B cell (primary cell): ENCODE measurements around the gene NIPA2. TPM values are rescaled to one million over a fixed set of nuclear protein-coding genes. Genes with fewer than 3 reads are reported as not detected.
A peak's percentile ranks its signal among the peaks of the same experiment; 100 is the strongest.

Source experiments
- ATAC-seq: fragments of 200-7000 bp; cut with Tn5 transposase; one replicate; pipeline ENCODE4 v1.10.0; 2021; ENCODE audit warnings: low read depth, mild to moderate bottlenecking, moderate number of reproducible peaks, moderate library complexity
- CTCF ChIA-PET: fragments of 350-600 bp; sonication (Branson Sonifier 250); formaldehyde crosslinking; loops from one replicate; lab custom pipeline; 2021; ENCODE audit warnings: antibody characterized with exemption, inconsistent platforms; lab: Charles Lee
- POLR2A ChIA-PET: fragments of 350-600 bp; sonication (Branson Sonifier 250); formaldehyde crosslinking; loops from one replicate; lab custom pipeline; 2021; ENCODE audit warnings: antibody characterized with exemption; lab: Charles Lee
- DNase-seq: peaks from one replicate; pipeline ENCODE4 v3.0.0; 2013
- H2AFZ ChIP-seq: 2 replicates; pipeline ENCODE4 v1.6.1; 2012; ENCODE audit warnings: mild to moderate bottlenecking, low read depth, low read length; ENCODE audit not compliant: insufficient read depth, poor library complexity, severe bottlenecking
- H3K27ac ChIP-seq, 2 donors: 1 replicate in 1 of 2; 2 replicates in 1 of 2; pipeline ENCODE4 v1.5.1; 2012 to 2013; ENCODE audit warnings: low read length in 2 of 2, mild to moderate bottlenecking in 2 of 2, moderate library complexity in 1 of 2
- H3K27me3 ChIP-seq, 4 experiments: fragments of 200-600 bp in 1 of 4; sonication (generic) in 1 of 4; replicated peaks in 1 of 4; 1 replicate in 2 of 4; 2 replicates in 2 of 4; pipeline versions ENCODE4 v1.6.1 to v1.7.0; 2013 to 2016; ENCODE audit warnings: low read length in 3 of 4, mild to moderate bottlenecking in 2 of 4, mixed read lengths in 1 of 4, moderate library complexity in 1 of 4; ENCODE audit not compliant: insufficient read depth in 4 of 4, control insufficient read depth in 3 of 4; ENCODE audit errors: control extremely low read depth in 1 of 4
- H3K36me3 ChIP-seq, 2 experiments: replicated peaks in 1 of 2; 1 replicate in 1 of 2; 2 replicates in 1 of 2; pipeline versions ENCODE4 v1.6.1 to v1.7.1; 2013; ENCODE audit warnings: low read length in 1 of 2; ENCODE audit not compliant: insufficient read depth in 2 of 2, control insufficient read depth in 1 of 2; ENCODE audit errors: control extremely low read depth in 1 of 2, extremely low read depth in 1 of 2
- H3K4me1 ChIP-seq, 2 donors: fragments of 200-600 bp in 1 of 2; sonication (generic) in 1 of 2; 1 replicate in 1 of 2; 2 replicates in 1 of 2; pipeline versions ENCODE4 v1.5.1 to v1.6.1; 2013 to 2017; ENCODE audit warnings: low read length in 2 of 2; ENCODE audit not compliant: control insufficient read depth in 2 of 2, insufficient read depth in 2 of 2
- H3K4me2 ChIP-seq: replicated peaks from 2 replicates; pipeline ENCODE3; 2012; ENCODE audit warnings: mild to moderate bottlenecking, low read depth, low read length; ENCODE audit not compliant: poor library complexity, severe bottlenecking
- H3K4me3 ChIP-seq, 5 experiments: fragments of 200-600 bp in 1 of 5; sonication (generic) in 1 of 5; 1 replicate in 3 of 5; 2 replicates in 2 of 5; pipeline versions ENCODE4 v1.5.1 to v1.7.0; 2011 to 2016; ENCODE audit warnings: low read length in 4 of 5, mild to moderate bottlenecking in 4 of 5, low read depth in 2 of 5, control low read depth in 1 of 5, moderate library complexity in 1 of 5; ENCODE audit not compliant: insufficient read depth in 1 of 5; ENCODE audit errors: control extremely low read depth in 1 of 5, extremely low read depth in 1 of 5
- H3K79me2 ChIP-seq: fragments of 200-600 bp; sonication (generic); one replicate; pipeline ENCODE4 v1.6.0; 2016; ENCODE audit warnings: low read length; ENCODE audit not compliant: control insufficient read depth, insufficient read depth
- H3K9ac ChIP-seq: fragments of 200-600 bp; sonication (generic); 2 replicates; pipeline ENCODE4 v1.6.1; 2017; ENCODE audit warnings: mild to moderate bottlenecking, low read length, moderate library complexity
- H3K9me3 ChIP-seq, 3 donors: one replicate each; pipeline versions ENCODE4 v1.6.1 to v1.7.1; 2013; ENCODE audit warnings: low read length in 2 of 3; ENCODE audit not compliant: control insufficient read depth in 2 of 3, insufficient read depth in 1 of 3; ENCODE audit errors: control extremely low read depth in 1 of 3
- H4K20me1 ChIP-seq: 2 replicates; pipeline ENCODE4 v1.6.0; 2012; ENCODE audit warnings: mild to moderate bottlenecking, low read length; ENCODE audit not compliant: insufficient read depth, control insufficient read depth, poor library complexity, severe bottlenecking
- H3K27ac Mint-ChIP-seq: one replicate; pipeline ENCODE4 v1.8.0; 2021; ENCODE audit warnings: mixed read lengths
- H3K27me3 Mint-ChIP-seq: one replicate; pipeline ENCODE4 v1.8.0; 2021; ENCODE audit warnings: mixed read lengths
- H3K4me1 Mint-ChIP-seq: one replicate; pipeline ENCODE4 v1.8.0; 2021; ENCODE audit warnings: mixed read lengths
- H3K4me3 Mint-ChIP-seq: one replicate; pipeline ENCODE4 v1.8.0; 2021; ENCODE audit warnings: mixed read lengths
- H3K9me3 Mint-ChIP-seq: one replicate; pipeline ENCODE4 v1.8.0; 2022; ENCODE audit warnings: mixed read lengths; ENCODE audit not compliant: insufficient read depth
- CTCF ChIP-seq: fragments of 200-600 bp; IDR thresholded peaks from one replicate; pipeline ENCODE4 v1.8.0; 2022; ENCODE audit warnings: antibody characterized with exemption, mild to moderate bottlenecking
- EZH2 ChIP-seq: IDR thresholded peaks from 2 replicates; pipeline ENCODE4 v1.6.1; 2012; ENCODE audit warnings: borderline replicate concordance, low read depth, mild to moderate bottlenecking, moderate library complexity, low read length; ENCODE audit not compliant: insufficient read depth, poor library complexity, severe bottlenecking
- WGBS: methylation state at CpG from one replicate; pipeline ENCODE4 v1.1.5; 2013; ENCODE audit warnings: missing lambda C conversion rate; ENCODE audit not compliant: insufficient coverage; 5-methylcytosine and 5-hydroxymethylcytosine counted together
- intact Hi-C: fragments of 100-400 bp; cut with micrococcal nuclease; formaldehyde crosslinking; loops from one replicate; pipeline ENCODE4 v1.10.0; 2022
- polyA plus RNA-seq: library from polyadenylated mRNA; depleted of rRNA; stranded (reverse); fragments of >200 nt; gene quantifications from 2 replicates; pipeline ENCODE4 v1.2.3, GENCODE V29; 2012
- total RNA-seq, 2 donors: library from RNA; stranded (reverse); fragments of 120-200 nt in 1 of 2; gene quantifications; 1 replicate in 1 of 2; 2 replicates in 1 of 2; pipeline versions ENCODE4 v1.2.3 to v1.2.4, GENCODE V29; 2013 to 2022

NIPA2 gene
- total and polyA plus RNA-seq, 2 donors (not counting 1 experiment from before 2014, with no cell fraction given): 47.1 to 65.3 TPM

- CTCF ChIA-PET: interaction anchor here (0.7 kb wide), 1 partner anchor 151 kb away, joined by 4 read pairs; no protein-coding TSS in a partner anchor
- H4K20me1 ChIP-seq: no peaks in the 10 kb centered on the region
- DNase-seq: no peak
- no peak overlapping the region for H3K9ac ChIP-seq
- TF ChIP-seq EZH2: no peak
- no peak for TF ChIP-seq CTCF
- no peaks in the 10 kb centered on the region for H3K27me3 ChIP-seq
- peaks cover 0 to under 1% (median 0%) of the 10 kb centered on the region in 3 donors for H3K9me3 ChIP-seq
- no peak overlapping the region for H3K4me3 ChIP-seq
- no peaks in the 10 kb centered on the region for H3K9me3 Mint-ChIP-seq
- no peaks in the 10 kb centered on the region for H3K79me2 ChIP-seq
- H3K4me3 Mint-ChIP-seq: no peak overlapping the region
- H3K4me1 Mint-ChIP-seq: no peaks in the 10 kb centered on the region
- POLR2A ChIA-PET: no interaction called here
- 100% methylated on average over 3 of the region's 13 CpGs for WGBS
- ATAC-seq: no peak
- no peak overlapping the region for H2AFZ ChIP-seq
- H3K36me3 ChIP-seq: no peaks in the 10 kb centered on the region
- no peak overlapping the region for H3K4me2 ChIP-seq
- no peak overlapping the region for H3K27ac Mint-ChIP-seq
- H3K27ac ChIP-seq: no peak overlapping the region
- no peaks in the 10 kb centered on the region for H3K4me1 ChIP-seq
- intact Hi-C loops: no loop called here
- no peaks in the 10 kb centered on the region for H3K27me3 Mint-ChIP-seq
These were observed 44.7 kb downstream of the NIPA2 start for GRCh38 chr15:22883196-22883595.

GRCh38 chr15:22884344-22884743, 45.9 kb downstream of the NIPA2 start:
- Histone ChIP-seq H3K27ac (no peak overlapping the region), H3K4me3 (no peak overlapping the region), H3K4me1 (no peaks in the 10 kb centered on the region), H4K20me1 (no peaks in the 10 kb centered on the region), H3K9me3 (no peaks in the 10 kb centered on the region), H3K4me2 (no peak overlapping the region), H3K79me2 (no peaks in the 10 kb centered on the region), H2AFZ (no peak overlapping the region), H3K27me3 (no peaks in the 10 kb centered on the region), H3K9ac (no peak overlapping the region), H3K36me3 (no peaks in the 10 kb centered on the region)
- DNase-seq: peak; percentile 13
- Mint-ChIP-seq H3K4me3 (no peak overlapping the region), H3K27me3 (no peaks in the 10 kb centered on the region), H3K27ac (no peak overlapping the region), H3K9me3 (no peaks in the 10 kb centered on the region), H3K4me1 (no peaks in the 10 kb centered on the region)
- no CpG with 5 or more reads among the region's 1 CpG for WGBS
- ChIA-PET POLR2A (no interaction called here), CTCF (no interaction called here)
- ATAC-seq: no peak
- TF ChIP-seq EZH2 (no peak), CTCF (peak; percentile 23)
- intact Hi-C loops: no loop called here
